HG02981 (cell line): Measurements from ENCODE around the gene ABCC8.
"Not testable (repeated sequence)": the region's sequence is repeated elsewhere in the genome, so short reads cannot be mapped to it uniquely, and the experiment has no call there.

Source experiments
- ATAC-seq: cut with Tn5 transposase; IDR thresholded peaks from one replicate; pipeline ENCODE4 v1.9.1; 2021; ENCODE audit warnings: mild to moderate bottlenecking, moderate library complexity; ENCODE audit not compliant: unreplicated experiment

Gene ABCC8

GRCh38 chr11:17432002-17432401 is 44.6 kb downstream of the ABCC8 start:
- no peak for ATAC-seq

GRCh38 chr11:17431139-17431538 is 45.5 kb downstream of the ABCC8 start:
- ATAC-seq: no peak

- ATAC-seq: no peak
Measured at GRCh38 chr11:17430616-17431015, 46.0 kb downstream of the ABCC8 start.

- no peak for ATAC-seq
Measured at GRCh38 chr11:17428925-17429324, 47.7 kb downstream of the ABCC8 start.

- ATAC-seq: no peak
Measured at GRCh38 chr11:17428261-17428660, 48.4 kb downstream of the ABCC8 start.

- ATAC-seq: not testable (repeated sequence)
Measured at GRCh38 chr11:17426233-17426632, 50.4 kb downstream of the ABCC8 start.

GRCh38 chr11:17423533-17424310 is 52.9 kb downstream of the ABCC8 start:
- no peak for ATAC-seq

GRCh38 chr11:17421781-17422180 is 54.9 kb downstream of the ABCC8 start:
- ATAC-seq: no peak

GRCh38 chr11:17418444-17419081 is 58.1 kb downstream of the ABCC8 start:
- no peak for ATAC-seq

GRCh38 chr11:17416492-17416891 is 60.2 kb downstream of the ABCC8 start:
- no peak for ATAC-seq

GRCh38 chr11:17415523-17416104 is 61.0 kb downstream of the ABCC8 start:
- ATAC-seq: no peak

- ATAC-seq: no peak
Measured at GRCh38 chr11:17414992-17415391, 61.7 kb downstream of the ABCC8 start.

- ATAC-seq: no peak
Measured at GRCh38 chr11:17414317-17414737, 62.3 kb downstream of the ABCC8 start.

- ATAC-seq: no peak
Measured at GRCh38 chr11:17413414-17414316, 63.0 kb downstream of the ABCC8 start.

GRCh38 chr11:17412488-17413180 is 64.0 kb downstream of the ABCC8 start:
- no peak for ATAC-seq

GRCh38 chr11:17411418-17411817 is 65.2 kb downstream of the ABCC8 start:
- ATAC-seq: no peak

- ATAC-seq: no peak
Measured at GRCh38 chr11:17410606-17411379, 65.9 kb downstream of the ABCC8 start.

GRCh38 chr11:17408641-17409040 is 68.0 kb downstream of the ABCC8 start:
- ATAC-seq: no peak

- no peak for ATAC-seq
Measured at GRCh38 chr11:17408026-17408425, 68.6 kb downstream of the ABCC8 start.

- ATAC-seq: no peak
Measured at GRCh38 chr11:17407575-17407974, 69.1 kb downstream of the ABCC8 start.
